Activated CD4-positive, alpha-beta memory T cell treated with anti-CD3 and anti-CD28 coated beads, Interleukin-2, amount 10 ng/mL, durations not matched to agents 7 days and 5 days (primary cell): ENCODE results near the gene SRL. TPM values are rescaled to one million over a fixed set of nuclear protein-coding genes. Genes with fewer than 3 reads are reported as not detected.

ENCODE experiments used
- CTCF ChIA-PET: fragments of 350-600 bp; sonication (Branson Sonifier 250); formaldehyde crosslinking; loops from one replicate; lab custom pipeline; 2021; ENCODE audit warnings: antibody characterized with exemption, inconsistent platforms; lab: Charles Lee
- POLR2A ChIA-PET: fragments of 350-600 bp; sonication (Branson Sonifier 250); formaldehyde crosslinking; loops from one replicate; lab custom pipeline; 2021; ENCODE audit warnings: antibody characterized with exemption; lab: Charles Lee
- DNase-seq: peaks from one replicate; pipeline ENCODE4 v3.0.0-alpha.2; 2020
- H3K27ac Mint-ChIP-seq: one replicate; pipeline ENCODE4 v1.8.0; 2021; ENCODE audit warnings: mild to moderate bottlenecking, mixed read lengths
- H3K27me3 Mint-ChIP-seq: one replicate; pipeline ENCODE4 v1.8.0; 2021; ENCODE audit warnings: mixed read lengths
- H3K36me3 Mint-ChIP-seq: one replicate; pipeline ENCODE4 v1.8.0; 2021; ENCODE audit warnings: low read depth, mixed read lengths
- H3K4me1 Mint-ChIP-seq: one replicate; pipeline ENCODE4 v1.8.0; 2021; ENCODE audit warnings: mixed read lengths
- H3K4me3 Mint-ChIP-seq: one replicate; pipeline ENCODE4 v1.8.0; 2021; ENCODE audit warnings: mild to moderate bottlenecking, mixed read lengths
- H3K9me3 Mint-ChIP-seq: one replicate; pipeline ENCODE4 v1.8.0; 2021; ENCODE audit warnings: mixed read lengths
- total RNA-seq, 2 experiments: library from RNA; stranded (reverse); gene quantifications; one replicate each; pipeline ENCODE4 v1.2.3, GENCODE V29; 2021

SRL gene
- total RNA-seq, 2 experiments from 2014 or later = not detected

DNA sequence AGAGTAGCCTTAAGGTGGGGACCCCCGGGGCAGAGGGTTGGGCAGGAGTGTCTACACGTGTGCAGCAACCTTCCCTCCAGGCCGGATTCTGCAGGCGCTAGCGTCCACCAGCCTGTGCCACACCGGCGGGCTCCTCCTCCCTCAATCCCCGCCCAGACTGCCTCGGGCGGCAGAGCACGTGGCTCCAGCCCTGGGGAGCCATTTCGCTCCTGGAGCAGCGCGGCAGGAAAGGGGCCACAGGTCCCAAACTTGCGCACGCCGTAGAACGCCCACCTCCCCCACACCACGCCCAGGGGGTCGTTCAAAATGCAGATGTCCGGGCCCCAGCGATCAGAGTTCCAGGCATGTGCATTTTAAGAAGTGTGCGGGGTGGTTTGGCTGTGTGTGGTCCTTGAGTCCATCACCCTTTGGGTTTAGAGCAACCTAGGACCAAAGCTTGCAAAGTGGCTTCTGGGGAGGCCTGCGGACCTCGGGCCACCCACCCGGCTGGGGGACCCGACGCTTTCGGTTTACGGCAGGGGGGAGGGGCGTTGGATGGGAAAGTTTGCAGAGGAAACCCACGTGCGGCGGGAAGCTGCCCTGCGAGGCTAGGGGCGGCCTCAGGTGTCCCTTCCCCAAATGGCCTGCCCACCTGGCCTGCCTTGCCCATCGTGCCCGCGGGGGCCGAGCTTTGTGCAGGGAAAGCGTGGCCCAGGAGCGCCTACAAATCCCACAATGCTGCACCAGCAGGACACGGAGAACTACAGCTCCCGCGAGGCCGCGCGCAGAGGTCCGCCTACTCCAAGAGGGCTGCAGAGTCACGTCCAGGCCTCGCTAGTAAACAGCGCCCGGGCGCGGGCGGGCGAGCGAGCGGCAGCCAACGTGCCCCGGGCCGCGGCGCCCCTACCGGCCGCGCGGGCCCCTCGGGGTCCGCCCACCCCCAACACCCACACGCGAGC lies 29.6 kb upstream of the SRL start:
- peak; percentile 93 for DNase-seq
- Mint-ChIP-seq H3K4me1 (peaks cover 22% of the 10 kb centered on the region), H3K4me3 (peak overlapping the region; percentile 81), H3K27ac (peak overlapping the region; percentile 89), H3K27me3 (peaks cover 3% of the 10 kb centered on the region), H3K9me3 (no peaks in the 10 kb centered on the region), H3K36me3 (no peaks in the 10 kb centered on the region)
- CTCF ChIA-PET = interaction anchor here (0.7 to 4.8 kb wide), 8 partner anchors 9 to 288 kb away, joined by 3 to 71 read pairs (median 4); no protein-coding TSS in a partner anchor
- POLR2A ChIA-PET = interaction anchor here (0.9 to 4.4 kb wide), 19 partner anchors 9 to 553 kb away, joined by 3 to 55 read pairs (median 5); partner anchors contain the start of genes ADCY9, ANKS3, DNAAF8 and SRL

DNA sequence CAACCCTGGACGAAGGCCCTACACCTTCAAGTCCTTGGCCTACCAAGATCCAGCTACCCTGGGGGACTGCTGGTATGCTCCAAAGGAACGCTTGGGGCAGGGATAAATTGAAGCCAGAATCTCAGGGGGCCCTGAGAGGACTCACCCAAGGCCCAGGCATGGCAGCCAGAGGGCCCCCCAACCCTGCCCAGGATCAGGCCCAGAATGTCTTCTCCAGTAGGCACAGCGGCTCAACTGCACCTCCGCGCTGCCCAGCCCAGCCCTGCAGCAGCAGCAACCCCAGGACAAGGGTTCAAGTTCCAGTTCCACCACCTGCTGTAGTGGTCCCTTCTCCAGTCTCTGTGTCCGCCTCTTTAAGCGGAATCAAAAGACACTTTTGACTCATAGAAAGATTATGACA lies 28.7 kb upstream of the SRL start:
- Mint-ChIP-seq H3K9me3 (no peaks in the 10 kb centered on the region), H3K36me3 (no peaks in the 10 kb centered on the region), H3K4me1 (peaks cover 22% of the 10 kb centered on the region), H3K27me3 (peaks cover 1% of the 10 kb centered on the region), H3K4me3 (peak overlapping the region; percentile 81), H3K27ac (peak overlapping the region; percentile 89)
- DNase-seq = no peak
- POLR2A ChIA-PET = interaction anchor here (0.6 to 4.4 kb wide), 9 partner anchors 8 to 312 kb away, joined by 3 to 55 read pairs (median 4); partner anchors contain the start of genes ADCY9, CORO7 and SRL
- CTCF ChIA-PET = interaction anchor here (0.7 to 4.8 kb wide), 3 partner anchors 10 to 701 kb away, joined by 3 to 71 read pairs (median 4); no protein-coding TSS in a partner anchor

GRCh38 chr16:4270091-4270490 lies 28.2 kb upstream of the SRL start:
- no peak overlapping the region for H3K27ac Mint-ChIP-seq

DNA sequence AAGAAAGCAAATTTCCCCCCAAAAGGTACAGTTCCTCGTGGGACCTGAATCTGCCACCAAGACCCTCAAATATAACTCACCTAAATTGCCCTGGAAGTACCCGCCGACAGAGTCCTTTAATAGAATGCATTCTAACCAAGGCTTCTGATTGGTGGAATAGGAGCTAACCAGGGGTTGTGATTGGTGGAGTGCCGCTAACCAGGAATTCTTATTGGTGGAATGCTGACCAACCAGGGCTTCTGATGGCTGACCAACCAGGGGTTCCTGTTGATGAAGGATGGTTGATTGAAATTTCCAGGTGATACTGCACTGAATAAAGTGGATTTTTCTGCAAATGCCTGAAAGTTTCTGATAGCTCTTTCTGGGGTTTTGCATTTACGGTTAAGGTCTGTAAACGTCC lies 24.5 kb upstream of the SRL start:
- CTCF ChIA-PET = interaction anchor here (3.2 kb wide), 1 partner anchor 12 kb away, joined by 22 read pairs; no protein-coding TSS in a partner anchor
- peaks cover 16% of the 10 kb centered on the region for H3K36me3 Mint-ChIP-seq
- no peak overlapping the region for H3K4me3 Mint-ChIP-seq
- H3K4me1 Mint-ChIP-seq = peaks cover 19% of the 10 kb centered on the region
- H3K27ac Mint-ChIP-seq = no peak overlapping the region
- no peaks in the 10 kb centered on the region for H3K9me3 Mint-ChIP-seq
- DNase-seq = no peak
- POLR2A ChIA-PET = no interaction called here
- no peaks in the 10 kb centered on the region for H3K27me3 Mint-ChIP-seq

More at GRCh38 chr16:4270091-4270490, 28.2 kb upstream of the SRL start:
- peaks cover 19% of the 10 kb centered on the region for H3K4me1 Mint-ChIP-seq
- DNase-seq = no peak
- ChIA-PET CTCF (interaction anchor here (0.7 to 4.8 kb wide), 2 partner anchors 16 to 701 kb away, joined by 3 to 71 read pairs; no protein-coding TSS in a partner anchor), POLR2A (interaction anchor here (0.6 to 4.4 kb wide), 5 partner anchors 16 to 311 kb away, joined by 3 to 55 read pairs (median 3); partner anchors contain the start of gene CORO7)
- H3K4me3 Mint-ChIP-seq = peak overlapping the region; percentile 81
- no peaks in the 10 kb centered on the region for H3K36me3 Mint-ChIP-seq
- H3K9me3 Mint-ChIP-seq = no peaks in the 10 kb centered on the region
- H3K27me3 Mint-ChIP-seq = peaks cover under 1% of the 10 kb centered on the region

DNA sequence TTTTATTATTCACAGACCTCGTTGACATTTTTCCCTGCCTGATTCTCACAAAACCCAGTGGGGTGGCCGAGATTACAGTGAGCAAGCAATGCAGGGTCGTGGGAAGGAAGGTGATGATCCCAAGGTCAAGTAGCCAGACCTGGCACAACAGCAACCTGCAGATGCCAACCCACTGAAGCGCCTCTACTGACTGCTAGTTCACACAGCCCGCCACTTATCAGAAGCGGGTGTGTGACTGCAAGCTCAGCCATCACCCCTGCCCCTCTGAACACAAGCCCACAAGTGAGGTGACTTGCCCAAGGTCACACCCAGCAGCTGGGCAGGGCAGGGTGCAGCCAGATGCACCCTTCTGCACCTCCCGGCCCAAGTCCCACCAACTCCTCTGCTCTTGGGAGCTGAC lies 23.8 kb upstream of the SRL start:
- Mint-ChIP-seq H3K27ac (no peak overlapping the region), H3K36me3 (peaks cover 17% of the 10 kb centered on the region), H3K9me3 (no peaks in the 10 kb centered on the region), H3K4me3 (no peak overlapping the region), H3K27me3 (no peaks in the 10 kb centered on the region), H3K4me1 (peaks cover 13% of the 10 kb centered on the region)
- ChIA-PET CTCF (interaction anchor here (3.2 kb wide), 1 partner anchor 12 kb away, joined by 22 read pairs; no protein-coding TSS in a partner anchor), POLR2A (no interaction called here)
- no peak for DNase-seq

DNA sequence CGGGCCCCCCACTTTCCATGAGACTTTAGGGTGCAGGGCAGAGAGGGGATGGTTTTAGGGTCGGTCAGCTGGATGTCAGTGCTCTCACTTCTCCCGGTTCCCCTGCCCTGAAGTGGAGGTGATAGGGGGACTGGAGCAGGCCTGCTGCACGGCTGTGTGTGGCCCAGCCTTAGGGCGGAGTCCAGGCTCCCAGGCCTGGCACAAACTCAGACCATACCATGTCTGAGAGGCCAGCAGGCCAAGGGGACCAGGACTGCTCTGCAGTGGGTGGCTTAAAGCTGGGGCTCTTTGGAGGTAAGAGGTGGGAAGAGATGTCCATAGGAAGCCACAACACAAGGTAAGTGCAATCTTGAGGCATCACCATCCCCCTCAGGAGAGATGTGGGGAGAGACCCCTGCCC lies 22.7 kb upstream of the SRL start:
- Mint-ChIP-seq H3K27ac (no peak overlapping the region), H3K4me3 (no peak overlapping the region), H3K4me1 (peaks cover 6% of the 10 kb centered on the region), H3K9me3 (no peaks in the 10 kb centered on the region), H3K36me3 (peaks cover 17% of the 10 kb centered on the region), H3K27me3 (no peaks in the 10 kb centered on the region)
- ChIA-PET CTCF (interaction anchor here (3.2 kb wide), 1 partner anchor 10 kb away, joined by 22 read pairs; no protein-coding TSS in a partner anchor), POLR2A (interaction anchor here (1.6 kb wide), 1 partner anchor 11 kb away, joined by 3 read pairs; no protein-coding TSS in a partner anchor)
- DNase-seq = no peak

- Mint-ChIP-seq H3K27ac (no peak overlapping the region), H3K4me1 (peaks cover 6% of the 10 kb centered on the region), H3K36me3 (peaks cover 17% of the 10 kb centered on the region), H3K9me3 (no peaks in the 10 kb centered on the region), H3K27me3 (no peaks in the 10 kb centered on the region), H3K4me3 (no peak overlapping the region)
- POLR2A ChIA-PET = interaction anchor here (1.6 to 2.3 kb wide), 2 partner anchors 7 to 10 kb away, joined by 3 to 11 read pairs; no protein-coding TSS in a partner anchor
- CTCF ChIA-PET = interaction anchor here (2.1 to 3.2 kb wide), 2 partner anchors 10 kb away, joined by 11 to 22 read pairs; no protein-coding TSS in a partner anchor
- no peak for DNase-seq
Measured at GRCh38 chr16:4263504-4264436, 21.9 kb upstream of the SRL start.

DNA sequence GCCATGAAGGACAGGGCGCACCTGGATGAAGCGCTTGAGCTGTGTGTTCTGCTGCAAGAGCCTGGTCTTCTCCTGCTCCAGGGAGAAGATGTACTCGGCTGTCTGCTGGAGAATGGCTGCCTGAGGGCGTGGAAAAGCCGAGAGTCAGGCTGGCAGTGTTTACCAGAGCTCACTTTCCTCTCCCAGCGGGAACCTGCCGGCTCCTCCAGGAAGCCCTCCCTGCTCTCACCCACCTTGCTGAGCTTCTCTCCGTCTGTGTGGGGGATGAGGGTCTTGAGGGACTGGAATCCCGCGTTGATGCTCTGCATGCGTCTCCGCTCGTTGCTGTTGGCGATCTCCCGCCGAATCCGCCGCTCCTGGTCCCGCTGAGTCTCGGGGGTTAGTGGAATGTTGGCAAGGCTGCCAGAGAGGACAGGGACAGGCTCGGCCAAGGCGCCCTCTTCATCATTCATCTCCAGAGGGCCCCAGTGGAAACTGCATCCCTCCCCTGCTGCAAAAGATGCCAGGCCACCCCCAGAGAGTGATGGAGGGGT lies 20.5 kb upstream of the SRL start:
- ChIA-PET CTCF (interaction anchor here (0.6 to 2.3 kb wide), 6 partner anchors 9 to 142 kb away, joined by 3 to 11 read pairs (median 4); no protein-coding TSS in a partner anchor), POLR2A (interaction anchor here (2.3 kb wide), 1 partner anchor 9 kb away, joined by 11 read pairs; no protein-coding TSS in a partner anchor)
- Mint-ChIP-seq H3K27ac (no peak overlapping the region), H3K9me3 (no peaks in the 10 kb centered on the region), H3K4me1 (peaks cover 3% of the 10 kb centered on the region), H3K36me3 (peaks cover 17% of the 10 kb centered on the region), H3K4me3 (no peak overlapping the region), H3K27me3 (no peaks in the 10 kb centered on the region)
- DNase-seq = no peak

DNA sequence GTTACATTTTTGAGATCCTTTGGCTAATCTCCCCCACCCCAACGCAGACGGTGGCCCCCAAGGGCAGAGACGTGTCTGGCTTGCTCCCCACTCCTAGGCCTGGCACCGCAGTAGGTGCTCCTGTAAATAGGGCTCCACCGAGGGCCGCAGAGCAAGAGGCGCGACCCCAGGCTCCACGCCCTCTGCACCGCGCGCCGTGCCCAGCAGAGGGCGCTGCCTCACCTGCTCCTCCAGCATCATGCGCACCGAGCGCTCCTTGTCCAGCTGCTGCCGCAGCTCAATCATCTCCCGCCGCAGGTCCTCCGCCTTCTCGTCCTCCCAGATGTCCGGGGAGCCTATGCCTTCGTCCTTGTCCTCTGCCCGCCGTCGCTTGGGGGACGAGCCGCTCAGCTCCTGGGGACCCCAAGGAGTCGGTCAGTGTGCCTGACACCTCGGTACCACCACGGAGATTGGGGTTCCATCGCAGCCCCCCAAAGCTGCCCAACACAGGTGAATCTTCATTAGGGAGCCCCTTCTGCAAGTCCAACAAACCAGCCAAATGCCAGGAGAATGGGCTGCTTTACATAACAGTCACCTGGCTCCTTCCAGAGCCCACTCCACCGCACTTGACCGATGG lies 19.8 kb upstream of the SRL start:
- Mint-ChIP-seq H3K4me3 (no peak overlapping the region), H3K27me3 (no peaks in the 10 kb centered on the region), H3K4me1 (peaks cover 3% of the 10 kb centered on the region), H3K27ac (no peak overlapping the region), H3K36me3 (peaks cover 17% of the 10 kb centered on the region), H3K9me3 (no peaks in the 10 kb centered on the region)
- ChIA-PET CTCF (interaction anchor here (0.6 to 2.3 kb wide), 6 partner anchors 8 to 141 kb away, joined by 3 to 11 read pairs (median 4); no protein-coding TSS in a partner anchor), POLR2A (interaction anchor here (2.3 kb wide), 1 partner anchor 10 kb away, joined by 11 read pairs; no protein-coding TSS in a partner anchor)
- DNase-seq = peak; percentile 44

DNA sequence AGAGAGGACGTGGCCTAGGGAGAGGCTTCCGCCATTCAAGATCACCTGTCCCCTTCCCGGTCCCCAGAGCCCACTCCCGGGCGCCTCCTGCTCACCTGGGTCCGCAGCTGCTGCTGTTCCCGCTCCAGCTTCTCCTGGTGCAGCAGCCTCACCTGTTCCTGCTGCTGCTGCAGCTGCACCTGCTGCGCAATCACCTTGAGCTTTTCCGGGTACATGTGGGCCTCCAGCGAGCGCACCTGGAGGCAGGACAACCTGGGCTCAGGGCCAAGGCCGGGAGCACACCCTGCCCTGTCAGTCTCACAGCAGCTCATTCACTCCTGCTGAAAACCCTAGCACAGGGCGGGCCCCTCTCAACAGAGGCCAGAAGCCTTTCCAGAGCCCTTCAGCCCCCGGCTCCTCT lies 18.5 kb upstream of the SRL start:
- DNase-seq = no peak
- ChIA-PET CTCF (interaction anchor here (0.8 to 2.3 kb wide), 3 partner anchors 8 to 68 kb away, joined by 3 to 6 read pairs (median 4); no protein-coding TSS in a partner anchor), POLR2A (interaction anchor here (1.5 kb wide), 1 partner anchor 11 kb away, joined by 7 read pairs; no protein-coding TSS in a partner anchor)
- Mint-ChIP-seq H3K9me3 (no peaks in the 10 kb centered on the region), H3K4me3 (no peak overlapping the region), H3K36me3 (peaks cover 17% of the 10 kb centered on the region), H3K27ac (no peak overlapping the region), H3K27me3 (no peaks in the 10 kb centered on the region), H3K4me1 (peaks cover 4% of the 10 kb centered on the region)
